SH-SY5Y (cell line): ENCODE measurements around the gene ISM1.

ENCODE experiments used
- GATA2 ChIP-seq: IDR thresholded peaks from 2 replicates; pipeline ENCODE4 v1.6.1; 2011; ENCODE audit warnings: mild to moderate bottlenecking, low read depth, low read length
- GATA3 ChIP-seq: IDR thresholded peaks from 2 replicates; pipeline ENCODE4 v1.6.1; 2011; ENCODE audit warnings: low read depth, mild to moderate bottlenecking, low read length, moderate library complexity

DNA sequence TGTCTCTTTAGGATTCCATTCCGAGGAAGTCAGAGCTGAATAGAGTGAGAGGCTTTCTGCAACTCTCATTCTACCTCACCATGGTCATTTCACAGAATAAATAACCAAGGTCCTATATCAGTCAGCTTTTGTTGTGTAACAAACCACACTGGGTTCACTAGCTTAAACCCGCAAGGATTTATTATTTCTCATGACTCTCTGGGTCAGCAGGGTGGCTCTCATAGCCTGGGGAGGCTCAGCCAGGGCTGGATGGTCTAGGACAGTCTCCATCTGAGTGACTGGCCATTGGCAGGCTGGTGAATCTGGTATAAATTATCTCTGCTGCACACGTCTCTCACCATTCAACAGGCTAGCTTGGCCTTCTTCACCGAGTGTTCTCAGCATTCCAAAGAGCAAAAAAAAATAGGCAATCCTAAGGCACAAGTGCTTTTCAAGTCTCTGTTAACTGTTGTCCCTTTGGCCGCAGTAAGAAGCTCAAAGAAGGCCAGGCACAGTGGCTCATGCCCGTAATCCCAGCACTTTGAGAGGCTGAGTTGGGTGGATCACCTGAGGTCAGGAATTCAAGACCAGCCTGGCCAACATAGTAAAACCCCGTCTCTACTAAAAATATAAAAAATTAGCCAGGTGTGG, 39.7 kb downstream of the ISM1 start:
- TF ChIP-seq GATA3 (no peak), GATA2 (no peak)
